ENCODE results near the gene PACSIN3.

DNA sequence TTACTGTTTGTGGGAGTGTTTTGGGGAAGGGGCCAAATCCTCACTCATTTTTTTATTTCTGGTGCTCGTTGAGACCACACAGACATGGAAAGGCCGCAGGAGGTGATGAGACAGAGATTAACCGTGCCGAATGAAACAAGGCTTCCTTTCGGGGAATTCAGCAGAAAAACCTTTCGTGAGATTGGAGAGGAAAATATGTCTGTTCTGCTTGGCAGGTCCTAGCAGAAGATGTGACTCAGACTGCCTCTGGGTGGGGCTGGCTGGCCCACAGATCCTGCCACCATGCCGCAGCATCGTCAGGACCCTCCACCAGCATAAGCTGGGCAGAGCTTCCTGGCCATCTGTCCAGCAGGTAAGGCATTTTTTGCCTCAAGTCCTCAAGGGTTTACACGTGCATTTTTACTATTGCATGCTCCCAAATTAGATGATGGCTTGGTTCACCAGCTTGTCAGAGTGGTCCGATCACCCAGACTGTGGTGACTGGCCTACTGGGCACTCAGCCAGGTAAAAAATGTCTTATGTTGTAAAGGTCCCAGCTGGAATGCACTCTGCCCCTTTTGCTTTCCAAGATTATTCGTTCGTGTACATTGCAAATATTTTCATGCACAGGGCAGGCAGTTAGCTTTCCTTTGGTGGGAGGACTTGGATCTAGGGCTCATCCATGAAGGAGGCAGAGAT, 30.0 kb upstream of the PACSIN3 start:
- TF ChIP-seq CTCF (conservative IDR thresholded peaks at IDR 0.05), result no peak
- TF ChIP-seq ZFX (IDR thresholded peaks at IDR 0.05), result no peak
